GM23338 (cell line): Measurements from ENCODE around the gene CDH5. TPM values are rescaled to one million over a fixed set of nuclear protein-coding genes. Genes with fewer than 3 reads are reported as not detected.

Experiments used
- ATAC-seq: fragments of 200-7000 bp; cut with Tn5 transposase; 3 replicates; pipeline ENCODE4 v1.9.1; 2020
- DNase-seq: peaks from one replicate; pipeline ENCODE4 v3.0.0-alpha.2; 2015; ENCODE audit warnings: low spot score
- H2AFZ ChIP-seq: fragments of 200-600 bp; sonication (generic); 2 replicates; pipeline ENCODE4 v1.8.0; 2016; ENCODE audit warnings: antibody characterized with exemption, mild to moderate bottlenecking, moderate library complexity
- H3F3A ChIP-seq: fragments of 200-600 bp; sonication (generic); replicated peaks from 2 replicates; pipeline ENCODE4 v1.8.0; 2017; ENCODE audit warnings: antibody characterized with exemption, mixed run types, low read depth
- H3K27ac ChIP-seq: fragments of 200-600 bp; sonication (generic); 2 replicates; pipeline ENCODE4 v1.6.1; 2016; ENCODE audit warnings: low read depth
- H3K27me3 ChIP-seq: fragments of 200-600 bp; sonication (generic); 2 replicates; pipeline ENCODE4 v1.8.0; 2016; ENCODE audit warnings: mild to moderate bottlenecking, mixed run types, moderate library complexity; ENCODE audit not compliant: insufficient read depth
- H3K36me3 ChIP-seq: fragments of 200-600 bp; sonication (generic); 2 replicates; pipeline ENCODE4 v1.8.0; 2016; ENCODE audit warnings: mild to moderate bottlenecking; ENCODE audit not compliant: insufficient read depth
- H3K4me1 ChIP-seq: fragments of 200-600 bp; sonication (generic); 2 replicates; pipeline ENCODE4 v1.8.0; 2016; ENCODE audit warnings: mild to moderate bottlenecking, moderate library complexity; ENCODE audit not compliant: insufficient read depth
- H3K4me2 ChIP-seq: fragments of 200-600 bp; sonication (generic); 2 replicates; pipeline ENCODE4 v1.7.1; 2017; ENCODE audit warnings: mixed run types
- H3K4me3 ChIP-seq: fragments of 200-600 bp; sonication (generic); 2 replicates; pipeline ENCODE4 v1.6.1; 2016; ENCODE audit warnings: mixed run types
- H3K79me2 ChIP-seq: fragments of 200-600 bp; sonication (generic); replicated peaks from 2 replicates; pipeline ENCODE4 v1.8.0; 2017; ENCODE audit warnings: mild to moderate bottlenecking; ENCODE audit not compliant: insufficient read depth
- H3K9me2 ChIP-seq: fragments of 200-600 bp; sonication (generic); 2 replicates; pipeline ENCODE4 v1.8.0; 2017; ENCODE audit not compliant: insufficient read depth
- H4K20me1 ChIP-seq: fragments of 200-600 bp; sonication (generic); replicated peaks from 2 replicates; pipeline ENCODE4 v1.8.0; 2017; ENCODE audit warnings: mild to moderate bottlenecking; ENCODE audit not compliant: insufficient read depth
- H3K27ac Mint-ChIP-seq: 2 replicates; pipeline ENCODE4 v1.8.0; 2020; ENCODE audit warnings: inconsistent platforms, mild to moderate bottlenecking, moderate library complexity, mixed read lengths
- H3K27me3 Mint-ChIP-seq: 3 replicates; pipeline ENCODE4 v1.8.0; 2022; ENCODE audit warnings: low read depth, mild to moderate bottlenecking, moderate library complexity, mixed read lengths, inconsistent platforms; ENCODE audit not compliant: insufficient read depth, poor library complexity
- H3K36me3 Mint-ChIP-seq: 3 replicates; pipeline ENCODE4 v1.8.0; 2021; ENCODE audit warnings: low read depth, mild to moderate bottlenecking, inconsistent platforms, moderate library complexity, mixed read lengths
- H3K4me1 Mint-ChIP-seq: 3 replicates; pipeline ENCODE4 v1.8.0; 2020; ENCODE audit warnings: mild to moderate bottlenecking, inconsistent platforms, mixed read lengths
- H3K4me3 Mint-ChIP-seq: 3 replicates; pipeline ENCODE4 v1.8.0; 2021; ENCODE audit warnings: moderate library complexity, mild to moderate bottlenecking, inconsistent platforms, mixed read lengths
- H3K9me3 Mint-ChIP-seq: 3 replicates; pipeline ENCODE4 v1.8.0; 2020; ENCODE audit warnings: moderate library complexity, mild to moderate bottlenecking, inconsistent platforms, mixed read lengths
- EZH2 ChIP-seq: fragments of 200-600 bp; sonication (generic); IDR thresholded peaks from one replicate; pipeline ENCODE4 v1.8.0; 2017; ENCODE audit warnings: antibody characterized with exemption, mild to moderate bottlenecking, low read depth; ENCODE audit not compliant: unreplicated experiment
- EZH2phosphoT487 ChIP-seq: fragments of 200-600 bp; sonication (generic); IDR thresholded peaks from one replicate; pipeline ENCODE4 v1.8.1; 2018; ENCODE audit warnings: antibody characterized with exemption; ENCODE audit not compliant: unreplicated experiment
- JUNB ChIP-seq: IDR thresholded peaks from one replicate; pipeline ENCODE4 v1.6.1; 2016; ENCODE audit warnings: antibody characterized with exemption; ENCODE audit not compliant: unreplicated experiment
- POLR2AphosphoS5 ChIP-seq: IDR thresholded peaks from 2 replicates; pipeline ENCODE4 v1.6.1; 2016; ENCODE audit warnings: antibody characterized with exemption, low read depth
- polyA plus RNA-seq: library from polyadenylated mRNA; unstranded; fragments of >200 nt; fragmentation: Nextera tagmentation; extraction: Ambion mirVana; gene quantifications from 2 replicates; pipeline ENCODE4 v1.2.1, GENCODE V29; 2016
- total RNA-seq: library from RNA; depleted of rRNA; stranded (reverse); fragments of >200 nt; shearing (Covaris generic); gene quantifications from 2 replicates; pipeline ENCODE4 v1.2.3, GENCODE V29; 2014
- TF ChIP-seq, protein P1 (sequence below), 2 experiments: fragments of 200-600 bp in 1 of 2; sonication (generic) in 1 of 2; conservative IDR thresholded peaks; 2 replicates each; pipeline versions ENCODE4 v1.5.1 to v1.6.1; 2016 to 2017; ENCODE audit warnings: antibody characterized with exemption in 2 of 2, low read depth in 2 of 2, mild to moderate bottlenecking in 2 of 2, moderate library complexity in 1 of 2
- TF ChIP-seq, protein P2 (sequence below): IDR thresholded peaks from one replicate; pipeline ENCODE4 v1.6.1; 2018; ENCODE audit warnings: antibody characterized with exemption; ENCODE audit not compliant: unreplicated experiment

Gene CDH5
- total and polyA plus RNA-seq, 2 experiments from 2014 or later, result 0.18 TPM; not detected in 1

DNA sequence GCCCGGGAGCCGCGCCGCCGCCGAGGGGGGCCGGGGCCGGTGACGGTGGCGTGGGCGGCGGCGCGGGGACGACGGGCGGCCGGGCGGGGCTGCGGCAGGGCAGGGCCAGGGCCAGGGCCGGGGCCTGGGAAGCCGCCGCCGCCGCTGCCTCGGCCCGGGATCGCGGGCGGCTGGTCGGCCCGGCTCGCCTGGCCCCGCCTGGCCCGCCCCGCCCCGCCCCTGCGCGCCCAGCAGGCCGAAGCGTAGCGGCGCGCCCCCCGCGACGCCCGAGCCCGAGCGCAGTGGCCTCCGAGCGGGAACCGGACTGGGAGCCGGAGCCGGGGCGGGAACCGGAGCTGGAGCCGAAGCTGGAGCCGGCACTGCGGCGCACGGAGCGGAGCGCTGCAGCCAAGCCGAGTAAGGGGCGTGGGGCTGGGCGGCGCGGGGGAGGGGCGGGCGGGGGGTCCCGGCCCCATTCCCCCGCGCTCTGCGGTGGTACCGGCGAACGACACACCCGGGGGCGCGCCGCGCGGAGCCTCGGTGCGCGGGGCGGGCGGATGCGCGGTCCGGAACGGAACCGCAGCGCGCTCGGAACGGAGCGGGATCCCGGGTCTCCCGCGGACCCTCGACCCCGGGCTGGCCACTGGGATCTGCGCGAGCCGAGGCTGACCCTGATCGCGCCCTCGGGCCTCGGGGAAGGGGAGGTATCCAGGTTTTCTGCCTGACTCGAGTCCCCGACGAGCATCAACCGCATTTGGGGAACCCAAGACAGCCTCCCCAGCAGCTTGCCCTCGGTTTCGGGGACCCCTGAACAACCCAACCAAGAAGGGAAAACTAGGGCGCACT is 60.8 kb downstream of the CDH5 start, which contains the start of gene BEAN1 (continued):
- TF ChIP-seq, protein P1, sequence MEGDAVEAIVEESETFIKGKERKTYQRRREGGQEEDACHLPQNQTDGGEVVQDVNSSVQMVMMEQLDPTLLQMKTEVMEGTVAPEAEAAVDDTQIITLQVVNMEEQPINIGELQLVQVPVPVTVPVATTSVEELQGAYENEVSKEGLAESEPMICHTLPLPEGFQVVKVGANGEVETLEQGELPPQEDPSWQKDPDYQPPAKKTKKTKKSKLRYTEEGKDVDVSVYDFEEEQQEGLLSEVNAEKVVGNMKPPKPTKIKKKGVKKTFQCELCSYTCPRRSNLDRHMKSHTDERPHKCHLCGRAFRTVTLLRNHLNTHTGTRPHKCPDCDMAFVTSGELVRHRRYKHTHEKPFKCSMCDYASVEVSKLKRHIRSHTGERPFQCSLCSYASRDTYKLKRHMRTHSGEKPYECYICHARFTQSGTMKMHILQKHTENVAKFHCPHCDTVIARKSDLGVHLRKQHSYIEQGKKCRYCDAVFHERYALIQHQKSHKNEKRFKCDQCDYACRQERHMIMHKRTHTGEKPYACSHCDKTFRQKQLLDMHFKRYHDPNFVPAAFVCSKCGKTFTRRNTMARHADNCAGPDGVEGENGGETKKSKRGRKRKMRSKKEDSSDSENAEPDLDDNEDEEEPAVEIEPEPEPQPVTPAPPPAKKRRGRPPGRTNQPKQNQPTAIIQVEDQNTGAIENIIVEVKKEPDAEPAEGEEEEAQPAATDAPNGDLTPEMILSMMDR (conservative IDR thresholded peaks at IDR 0.05; ENCODE audit: low read depth in 2 of 2), result no peak
- TF ChIP-seq JUNB (no peak), EZH2phosphoT487 (peak; percentile 71)

DNA sequence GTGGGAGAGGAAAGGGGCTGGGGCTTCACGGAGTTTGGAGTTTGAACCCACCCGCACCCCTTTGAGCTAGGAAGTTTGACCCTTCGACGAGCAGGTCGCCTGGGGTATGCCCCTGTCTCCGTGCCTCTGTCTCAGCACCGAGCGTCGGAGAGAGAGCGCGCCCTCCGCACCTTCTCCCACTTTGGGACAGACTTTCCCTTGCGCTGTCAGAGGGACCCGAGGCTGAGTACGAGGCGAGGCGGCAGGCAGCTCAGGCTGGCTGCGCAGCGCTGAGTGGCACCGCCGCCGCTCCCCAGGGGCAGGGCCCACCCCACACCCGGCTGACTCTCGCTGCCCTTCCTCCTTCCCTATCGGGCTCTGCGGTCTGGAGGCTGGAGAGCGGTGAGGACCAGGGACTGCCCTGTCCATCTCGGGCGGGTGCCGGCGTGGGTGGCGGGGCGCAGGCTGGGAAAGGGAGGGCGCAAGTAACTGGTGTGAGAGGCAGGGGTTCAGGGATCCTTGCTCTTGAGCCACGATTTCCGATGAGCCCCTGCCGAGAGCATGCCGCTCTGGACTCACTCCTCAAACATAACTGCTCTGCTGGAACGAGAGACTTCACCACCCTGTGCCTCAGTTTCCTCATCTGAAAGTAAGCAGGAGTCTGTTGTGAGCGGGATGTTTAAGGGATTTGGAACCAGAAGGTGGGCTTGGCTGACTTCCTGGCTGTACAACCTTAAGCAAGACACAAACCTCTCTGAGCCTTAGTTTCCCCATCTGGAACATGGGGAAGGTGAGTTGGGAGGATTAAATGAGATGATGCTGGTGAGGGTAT is 61.6 kb downstream of the CDH5 start:
- H3K36me3 ChIP-seq, result no peaks in the 10 kb centered on the region
- no peaks in the 10 kb centered on the region for H4K20me1 ChIP-seq
- no peaks in the 10 kb centered on the region for H3K9me2 ChIP-seq
- TF ChIP-seq EZH2, result peak; percentile 60
- TF ChIP-seq, protein P2, sequence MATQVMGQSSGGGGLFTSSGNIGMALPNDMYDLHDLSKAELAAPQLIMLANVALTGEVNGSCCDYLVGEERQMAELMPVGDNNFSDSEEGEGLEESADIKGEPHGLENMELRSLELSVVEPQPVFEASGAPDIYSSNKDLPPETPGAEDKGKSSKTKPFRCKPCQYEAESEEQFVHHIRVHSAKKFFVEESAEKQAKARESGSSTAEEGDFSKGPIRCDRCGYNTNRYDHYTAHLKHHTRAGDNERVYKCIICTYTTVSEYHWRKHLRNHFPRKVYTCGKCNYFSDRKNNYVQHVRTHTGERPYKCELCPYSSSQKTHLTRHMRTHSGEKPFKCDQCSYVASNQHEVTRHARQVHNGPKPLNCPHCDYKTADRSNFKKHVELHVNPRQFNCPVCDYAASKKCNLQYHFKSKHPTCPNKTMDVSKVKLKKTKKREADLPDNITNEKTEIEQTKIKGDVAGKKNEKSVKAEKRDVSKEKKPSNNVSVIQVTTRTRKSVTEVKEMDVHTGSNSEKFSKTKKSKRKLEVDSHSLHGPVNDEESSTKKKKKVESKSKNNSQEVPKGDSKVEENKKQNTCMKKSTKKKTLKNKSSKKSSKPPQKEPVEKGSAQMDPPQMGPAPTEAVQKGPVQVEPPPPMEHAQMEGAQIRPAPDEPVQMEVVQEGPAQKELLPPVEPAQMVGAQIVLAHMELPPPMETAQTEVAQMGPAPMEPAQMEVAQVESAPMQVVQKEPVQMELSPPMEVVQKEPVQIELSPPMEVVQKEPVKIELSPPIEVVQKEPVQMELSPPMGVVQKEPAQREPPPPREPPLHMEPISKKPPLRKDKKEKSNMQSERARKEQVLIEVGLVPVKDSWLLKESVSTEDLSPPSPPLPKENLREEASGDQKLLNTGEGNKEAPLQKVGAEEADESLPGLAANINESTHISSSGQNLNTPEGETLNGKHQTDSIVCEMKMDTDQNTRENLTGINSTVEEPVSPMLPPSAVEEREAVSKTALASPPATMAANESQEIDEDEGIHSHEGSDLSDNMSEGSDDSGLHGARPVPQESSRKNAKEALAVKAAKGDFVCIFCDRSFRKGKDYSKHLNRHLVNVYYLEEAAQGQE, result no peak
- TF ChIP-seq JUNB, result no peak
- TF ChIP-seq POLR2AphosphoS5, result no peak
- Mint-ChIP-seq H3K4me1 (peaks cover 24% of the 10 kb centered on the region), H3K27ac (no peak overlapping the region), H3K4me3 (peak overlapping the region; percentile 67), H3K36me3 (no peaks in the 10 kb centered on the region), H3K27me3 (peaks cover 60% of the 10 kb centered on the region), H3K9me3 (no peaks in the 10 kb centered on the region; the same call in 2 of the 3 replicates)
- no peaks in the 10 kb centered on the region for H3F3A ChIP-seq
- DNase-seq (peak; percentile 57), ATAC-seq (peak; percentile 56)
- peak overlapping the region; percentile 61 for H3K4me3 ChIP-seq
- H3K4me1 ChIP-seq, result peaks cover 8% of the 10 kb centered on the region
- peak overlapping the region; percentile 88 for H3K4me2 ChIP-seq
- peak overlapping the region; percentile 83 for H2AFZ ChIP-seq
- no peak overlapping the region for H3K27ac ChIP-seq
- H3K27me3 ChIP-seq, result peaks cover 86% of the 10 kb centered on the region
- H3K79me2 ChIP-seq, result no peaks in the 10 kb centered on the region
